ENCODE data around the gene LMLN.
"Not testable (repeated sequence)": the region's sequence is repeated elsewhere in the genome, so short reads cannot be mapped to it uniquely, and the experiment has no call there.

LMLN gene

DNA sequence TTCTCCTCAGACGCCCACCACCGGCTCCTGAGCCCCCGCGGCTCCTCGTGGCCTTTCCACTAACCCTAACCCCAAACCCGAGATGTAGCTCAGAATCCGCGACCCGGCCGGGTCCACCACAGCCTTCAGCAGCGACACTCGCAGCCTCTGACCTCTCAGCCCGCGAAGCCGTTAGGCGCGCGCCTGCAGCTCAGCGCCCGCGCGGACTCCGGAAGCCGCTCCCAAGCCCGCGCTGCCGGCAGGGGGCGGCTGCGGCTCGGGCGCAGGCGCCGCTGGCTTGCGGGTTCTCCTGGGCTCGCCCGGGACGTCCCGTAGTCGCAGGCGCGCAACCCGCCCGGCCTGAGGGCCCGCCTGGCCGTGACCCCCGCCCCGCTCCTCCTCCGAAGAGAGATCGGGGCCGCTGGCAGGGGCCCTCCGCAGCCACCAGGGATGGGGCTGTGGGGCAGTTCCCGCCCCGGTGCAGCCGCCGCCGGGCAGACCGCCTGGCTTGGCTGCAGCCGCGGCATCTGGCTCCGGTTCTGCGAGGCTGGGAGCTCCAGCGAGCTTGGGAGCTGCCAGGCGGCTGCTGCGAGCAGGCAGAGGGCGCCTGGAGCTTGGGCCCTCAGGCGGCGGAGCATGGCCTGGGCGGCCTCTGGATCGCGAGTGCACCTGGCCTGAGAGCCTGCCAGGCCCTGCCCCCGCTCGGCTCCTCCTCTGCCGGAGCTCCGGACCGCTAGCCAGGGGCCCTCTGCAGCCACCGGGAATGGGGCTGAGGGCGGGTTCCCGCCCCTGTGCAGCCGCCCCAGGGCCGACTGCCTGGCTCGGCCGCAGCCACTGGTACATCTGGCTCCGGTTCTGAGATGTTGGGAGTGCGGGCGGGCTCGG is 120.7 kb downstream of the LMLN start:
- DNase-seq (ENCODE audit: low read depth), result peak; percentile 70
- TF ChIP-seq, protein P1, sequence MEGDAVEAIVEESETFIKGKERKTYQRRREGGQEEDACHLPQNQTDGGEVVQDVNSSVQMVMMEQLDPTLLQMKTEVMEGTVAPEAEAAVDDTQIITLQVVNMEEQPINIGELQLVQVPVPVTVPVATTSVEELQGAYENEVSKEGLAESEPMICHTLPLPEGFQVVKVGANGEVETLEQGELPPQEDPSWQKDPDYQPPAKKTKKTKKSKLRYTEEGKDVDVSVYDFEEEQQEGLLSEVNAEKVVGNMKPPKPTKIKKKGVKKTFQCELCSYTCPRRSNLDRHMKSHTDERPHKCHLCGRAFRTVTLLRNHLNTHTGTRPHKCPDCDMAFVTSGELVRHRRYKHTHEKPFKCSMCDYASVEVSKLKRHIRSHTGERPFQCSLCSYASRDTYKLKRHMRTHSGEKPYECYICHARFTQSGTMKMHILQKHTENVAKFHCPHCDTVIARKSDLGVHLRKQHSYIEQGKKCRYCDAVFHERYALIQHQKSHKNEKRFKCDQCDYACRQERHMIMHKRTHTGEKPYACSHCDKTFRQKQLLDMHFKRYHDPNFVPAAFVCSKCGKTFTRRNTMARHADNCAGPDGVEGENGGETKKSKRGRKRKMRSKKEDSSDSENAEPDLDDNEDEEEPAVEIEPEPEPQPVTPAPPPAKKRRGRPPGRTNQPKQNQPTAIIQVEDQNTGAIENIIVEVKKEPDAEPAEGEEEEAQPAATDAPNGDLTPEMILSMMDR (IDR thresholded peaks at IDR 0.05; ENCODE audit: insufficient read depth, low read depth, low read length, missing control alignments), result peak; percentile 54
- no peak overlapping the region for H3K4me3 ChIP-seq (ENCODE audit: low read depth, low read length)

GRCh38 chr3:198081421-198081844 is 121.4 kb downstream of the LMLN start:
- TF ChIP-seq, protein P1 (IDR thresholded peaks at IDR 0.05; ENCODE audit: insufficient read depth, low read depth, low read length, missing control alignments), result no peak
- no peak overlapping the region for H3K4me3 ChIP-seq (ENCODE audit: low read depth, low read length)
- no peak for DNase-seq (ENCODE audit: low read depth)

DNA sequence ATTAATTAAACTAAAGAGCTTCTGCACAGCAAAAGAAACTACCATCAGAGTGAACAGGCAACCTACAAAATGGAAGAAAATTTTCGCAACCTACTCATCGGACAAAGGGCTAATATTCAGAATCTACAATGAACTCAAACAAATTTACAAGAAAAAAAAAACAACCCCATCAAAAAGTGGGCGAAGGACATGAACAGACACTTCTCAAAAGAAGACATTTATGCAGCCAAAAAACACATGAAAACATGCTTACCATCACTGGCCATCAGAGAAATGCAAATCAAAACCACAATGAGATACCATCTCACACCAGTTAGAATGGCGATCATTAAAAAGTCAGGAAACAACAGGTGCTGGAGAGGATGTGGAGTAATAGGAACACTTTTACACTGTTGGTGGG is 122.2 kb downstream of the LMLN start:
- DNase-seq (ENCODE audit: low read depth); H3K4me3 ChIP-seq (ENCODE audit: low read depth, low read length): not testable (repeated sequence)

DNA sequence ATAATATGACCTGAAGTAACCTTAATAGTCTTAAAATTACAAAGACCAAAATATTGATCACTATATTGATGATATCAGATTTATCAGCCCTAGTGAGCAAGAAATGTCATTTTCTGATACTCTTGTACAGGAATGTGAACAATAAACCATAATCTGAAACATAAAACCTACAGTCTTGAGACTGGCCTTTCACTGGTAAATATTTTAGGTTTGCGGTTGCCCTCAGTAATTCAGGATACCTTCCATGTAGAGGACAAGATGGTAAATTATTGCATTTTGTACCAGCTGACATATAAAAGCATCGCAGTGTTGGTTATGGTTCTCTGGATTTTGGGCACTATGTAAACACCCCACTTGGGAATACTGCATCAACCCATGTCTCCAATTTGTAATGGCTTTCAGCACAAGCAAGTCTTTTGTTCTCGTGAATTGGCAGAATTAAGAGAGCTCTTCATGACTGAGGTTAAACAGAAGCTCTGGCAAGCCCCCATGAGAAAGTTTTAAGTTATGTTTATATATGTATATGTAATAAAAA is 128.5 kb downstream of the LMLN start:
- no peak for DNase-seq (ENCODE audit: low read depth)
- no peak overlapping the region for H3K4me3 ChIP-seq (ENCODE audit: low read depth, low read length)
- TF ChIP-seq, protein P1 (IDR thresholded peaks at IDR 0.05; ENCODE audit: insufficient read depth, low read depth, low read length, missing control alignments), result no peak

DNA sequence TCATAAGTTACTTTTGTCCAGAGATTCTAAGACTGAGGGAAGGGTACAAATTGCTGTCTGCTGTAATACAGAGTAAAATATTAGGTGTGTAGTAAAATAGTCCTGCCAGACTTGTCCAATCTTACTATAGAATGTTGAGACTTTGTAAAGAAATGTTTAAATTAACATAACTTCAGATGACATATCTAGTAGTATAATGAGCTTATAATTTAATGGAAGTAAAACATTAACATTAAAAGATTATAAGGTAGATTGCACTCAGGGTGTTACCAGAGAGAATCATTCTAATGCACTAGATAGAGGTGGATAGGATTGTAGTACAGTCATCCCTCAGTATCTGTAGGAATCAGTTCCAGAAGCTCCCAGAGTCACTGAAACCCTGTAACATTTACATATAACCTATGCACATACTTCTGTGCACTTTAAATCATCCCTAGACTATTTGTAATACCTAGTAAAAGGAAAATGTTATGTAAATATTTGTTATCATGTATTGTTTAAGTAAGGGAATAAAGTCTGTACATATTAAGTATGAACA is 130.8 kb downstream of the LMLN start:
- TF ChIP-seq, protein P1 (IDR thresholded peaks at IDR 0.05; ENCODE audit: insufficient read depth, low read depth, low read length, missing control alignments), result no peak
- no peak overlapping the region for H3K4me3 ChIP-seq (ENCODE audit: low read depth, low read length)

DNA sequence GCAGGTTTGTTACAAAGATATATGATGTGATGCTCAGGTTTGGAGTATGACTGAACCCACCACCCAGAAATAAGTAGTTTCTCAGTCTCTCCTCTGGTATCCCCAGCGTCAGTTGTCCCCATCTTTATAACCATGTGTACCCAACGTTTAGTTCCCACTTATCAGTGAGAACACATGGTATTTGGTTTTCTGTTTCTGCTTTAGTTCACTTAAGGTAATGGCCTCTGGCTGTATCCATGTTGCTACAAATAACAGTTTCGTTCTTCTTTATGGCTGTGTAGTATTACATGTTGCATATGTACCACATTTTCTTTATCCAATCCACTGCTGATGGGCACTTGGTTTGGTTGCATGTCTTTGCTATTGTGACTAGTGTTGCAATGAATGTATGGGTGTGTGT is 132.3 kb downstream of the LMLN start:
- DNase-seq (ENCODE audit: low read depth), result no peak
- TF ChIP-seq, protein P1 (IDR thresholded peaks at IDR 0.05; ENCODE audit: insufficient read depth, low read depth, low read length, missing control alignments), result no peak
- no peak overlapping the region for H3K4me3 ChIP-seq (ENCODE audit: low read depth, low read length)

More for the DNA sequence above, 130.8 kb downstream of the LMLN start:
- no peak for DNase-seq (ENCODE audit: low read depth)

- no peak for DNase-seq (ENCODE audit: low read depth)
- TF ChIP-seq, protein P1 (IDR thresholded peaks at IDR 0.05; ENCODE audit: insufficient read depth, low read depth, low read length, missing control alignments), result no peak
- H3K4me3 ChIP-seq (ENCODE audit: low read depth, low read length), result no peak overlapping the region
Measured at GRCh38 chr3:198093112-198093679, 133.2 kb downstream of the LMLN start.
